GM20431 (cell line): ENCODE data around the gene PCAT6.
"Not testable (repeated sequence)": the region's sequence is repeated elsewhere in the genome, so short reads cannot be mapped to it uniquely, and the experiment has no call there.

Experiments used
- in situ Hi-C: fragments of 300-500 bp; cut with MseI, MboI; formaldehyde crosslinking; loops from one replicate; pipeline ENCODE4 v1.15.0; 2020; ENCODE audit warnings: low sequenced_read_pairs; ENCODE audit not compliant: unreplicated experiment

Gene PCAT6

GRCh38 chr1:202810615-202811295 lies at the start of gene PCAT6:
Gene PCAT6 (plus strand): TSS chr1:202810954.
- in situ Hi-C loops: no loop called here

DNA sequence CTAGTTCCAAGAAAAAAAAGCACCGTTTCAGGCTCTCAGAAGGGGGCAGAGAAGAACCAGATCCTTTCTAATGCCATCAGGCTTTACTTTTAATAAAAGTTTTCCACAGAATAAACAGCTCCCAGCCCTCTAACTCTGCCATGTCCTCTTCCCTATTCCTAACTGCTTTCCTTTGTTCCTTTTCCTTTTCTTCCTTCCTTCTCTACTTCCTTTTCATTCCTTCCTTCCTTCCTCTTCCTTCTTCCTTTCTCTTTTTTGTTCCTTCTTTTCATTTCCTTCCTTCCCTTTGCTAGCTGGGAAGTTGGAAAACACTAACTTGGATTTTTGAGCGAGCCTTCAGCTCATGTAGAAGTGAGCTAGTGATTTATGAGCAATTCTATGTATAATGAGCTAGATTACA lies 48.7 kb upstream of the PCAT6 start:
- in situ Hi-C loops: no loop called here

- in situ Hi-C loops: no loop called here
Observed at GRCh38 chr1:202765721-202766120, 45.0 kb upstream of the PCAT6 start.

DNA sequence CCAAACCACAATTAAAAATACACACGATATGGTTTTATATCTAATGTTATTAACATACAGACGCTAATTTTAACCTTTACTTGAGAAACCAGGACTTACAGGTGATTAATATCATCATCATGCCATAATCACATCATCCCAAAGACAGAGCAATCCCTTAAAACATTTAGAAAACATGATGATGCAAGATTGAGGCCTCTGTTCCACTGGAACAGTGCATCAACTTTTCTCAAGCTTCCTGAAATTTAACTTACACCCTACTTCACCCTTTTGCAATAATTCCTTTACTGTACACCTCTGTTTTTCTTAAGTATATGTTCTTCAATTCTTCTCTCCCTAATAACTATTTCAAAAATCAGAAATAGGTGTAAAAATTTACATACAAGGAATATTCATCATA lies 40.6 kb upstream of the PCAT6 start:
- in situ Hi-C loops: no loop called here

DNA sequence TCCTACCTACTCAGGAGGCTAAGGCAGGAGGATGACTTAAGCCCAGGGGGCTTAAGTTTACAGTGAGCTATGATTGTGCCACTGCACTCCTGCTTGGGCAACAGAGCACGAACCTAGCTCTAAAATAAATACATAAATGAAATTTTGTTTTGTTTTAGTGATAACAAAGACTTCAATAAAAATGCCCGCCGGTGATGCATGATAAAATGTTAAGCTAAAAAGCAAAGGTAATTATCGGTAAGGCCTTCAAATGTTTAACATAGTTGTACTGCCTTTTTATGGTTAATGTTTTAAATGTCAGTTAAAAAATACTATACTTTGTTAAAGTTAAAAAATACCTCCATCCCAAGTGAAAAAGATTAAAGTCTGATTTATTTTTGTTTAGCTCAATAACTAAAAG lies 29.6 kb upstream of the PCAT6 start:
- in situ Hi-C loops: no loop called here

GRCh38 chr1:202786804-202787203 lies 23.9 kb upstream of the PCAT6 start:
- in situ Hi-C loops: no loop called here

GRCh38 chr1:202788800-202789199 lies 22.0 kb upstream of the PCAT6 start:
- in situ Hi-C loops: no loop called here

DNA sequence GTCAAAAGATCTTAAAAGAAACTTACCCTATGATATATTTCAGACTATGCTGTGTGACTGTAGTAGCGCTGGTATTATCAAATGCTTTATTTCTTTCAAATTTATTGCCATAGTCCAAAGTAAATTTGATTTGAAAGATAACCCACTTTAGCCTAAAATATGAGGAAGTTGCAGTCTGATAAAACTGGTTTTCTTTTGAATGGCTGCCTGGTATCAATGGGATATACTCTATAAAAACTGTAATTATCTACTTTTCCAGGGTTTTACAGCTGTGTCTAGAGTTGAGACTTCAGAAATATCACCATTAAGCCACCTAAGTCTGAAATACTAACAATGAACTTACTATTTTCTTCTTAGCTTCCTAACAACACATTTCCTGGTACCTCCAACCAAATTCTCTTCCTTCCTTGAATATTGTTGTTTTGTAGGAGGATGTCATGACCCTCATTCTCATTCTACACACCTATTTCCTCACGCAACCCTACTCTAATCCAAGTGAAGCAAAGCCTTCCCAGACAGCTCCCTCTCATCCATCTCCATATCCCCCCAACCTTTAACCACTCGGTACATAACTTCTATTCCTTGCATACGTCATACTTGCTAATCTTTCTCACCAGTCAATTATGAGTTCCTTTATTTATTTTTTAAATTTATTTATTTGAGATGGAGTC lies 19.5 kb upstream of the PCAT6 start:
- in situ Hi-C loops: no loop called here

DNA sequence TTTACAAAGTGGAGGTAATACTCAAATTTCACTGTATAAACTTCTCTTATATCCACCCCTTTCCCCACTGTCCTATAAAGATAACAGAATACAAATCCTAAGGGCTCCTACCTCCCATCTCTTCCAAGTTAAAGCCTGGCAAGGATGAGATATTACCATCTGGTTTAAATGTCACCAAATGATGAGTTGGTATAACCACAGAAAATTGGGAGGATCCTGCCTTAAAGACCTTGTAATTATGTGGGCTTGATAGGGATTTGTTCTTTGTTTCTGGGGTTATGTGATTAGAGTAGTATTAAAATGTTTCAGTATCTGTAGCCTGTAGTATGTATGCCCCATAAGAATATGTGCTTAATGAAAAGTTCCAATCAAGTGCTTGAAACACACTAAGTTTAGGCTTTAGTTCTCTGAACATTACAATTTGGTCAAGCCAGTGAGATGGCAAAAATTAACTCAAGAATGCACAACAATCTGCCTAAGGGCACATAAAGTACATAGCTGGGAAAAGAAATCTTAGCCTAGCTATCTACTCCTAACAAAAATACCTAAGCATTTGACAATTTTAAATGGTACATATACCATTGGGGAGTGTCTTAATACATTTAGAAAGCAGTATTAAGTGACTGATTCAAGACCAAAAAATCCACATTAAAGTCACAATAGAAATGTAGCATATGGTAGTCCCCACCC lies 16.6 kb upstream of the PCAT6 start:
- in situ Hi-C loops: no loop called here

DNA sequence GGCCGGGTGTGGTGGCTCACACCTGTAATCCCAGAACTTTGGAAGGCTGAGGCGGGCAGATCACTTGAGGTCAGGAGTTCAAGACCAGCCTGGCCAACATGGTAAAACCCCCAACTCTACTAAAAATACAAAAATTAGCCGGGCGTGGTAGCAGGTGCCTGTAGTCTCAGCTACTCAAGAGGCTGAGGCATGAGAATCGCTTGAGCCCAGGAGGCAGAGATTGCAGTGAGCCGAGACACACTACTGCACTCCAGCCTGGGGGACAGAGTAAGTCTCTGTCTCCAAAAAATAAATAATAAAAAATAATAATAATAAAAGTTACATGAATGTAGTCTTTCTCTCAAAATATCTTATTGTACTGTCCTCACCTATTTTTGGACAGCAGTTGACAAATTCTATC lies 15.8 kb upstream of the PCAT6 start:
- in situ Hi-C loops: not testable (repeated sequence)

DNA sequence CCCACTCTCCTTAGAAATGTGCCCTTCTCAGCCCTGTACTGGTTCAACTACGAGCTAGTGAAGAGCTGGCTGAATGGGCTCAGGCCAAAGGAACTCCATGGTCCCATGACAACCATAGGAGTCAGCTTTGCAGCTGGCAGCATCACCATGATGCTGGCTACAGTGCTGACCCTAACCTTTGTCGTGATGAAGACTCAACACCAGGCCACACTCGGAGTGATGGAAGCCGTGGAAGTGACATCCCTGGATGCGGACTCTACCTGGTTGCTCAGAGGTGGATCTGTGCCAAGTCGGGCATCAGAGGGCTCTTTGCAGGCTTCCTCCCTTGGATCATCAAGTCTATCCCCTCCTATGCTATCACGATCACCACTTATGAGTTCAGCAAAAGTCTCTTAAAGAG lies 14.1 kb upstream of the PCAT6 start:
- in situ Hi-C loops: no loop called here

DNA sequence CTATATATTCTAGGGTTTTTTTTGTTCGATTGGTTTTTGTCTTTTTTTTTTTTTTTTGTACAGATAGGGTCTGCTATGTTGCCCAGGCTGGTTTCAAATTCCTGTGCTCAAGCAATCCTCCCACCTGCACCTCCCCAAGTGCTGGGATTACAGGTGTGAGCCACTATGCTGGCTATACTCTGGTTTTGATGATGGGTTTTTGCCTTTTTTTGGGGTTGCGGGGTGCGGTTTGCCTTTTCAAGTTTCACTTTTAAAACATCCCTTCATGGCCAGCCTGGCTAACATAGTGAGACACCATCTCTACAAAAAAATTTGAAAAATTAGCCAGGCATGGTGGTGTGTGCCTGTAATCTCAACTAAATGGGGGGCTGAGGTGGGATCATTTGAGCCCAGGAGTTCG lies 12.5 kb upstream of the PCAT6 start:
- in situ Hi-C loops: no loop called here

GRCh38 chr1:202798792-202799331 lies 11.9 kb upstream of the PCAT6 start:
- in situ Hi-C loops: no loop called here

GRCh38 chr1:202800742-202801141 lies 10.0 kb upstream of the PCAT6 start:
- in situ Hi-C loops: no loop called here

GRCh38 chr1:202801175-202801574 lies 9.6 kb upstream of the PCAT6 start:
- in situ Hi-C loops: no loop called here

DNA sequence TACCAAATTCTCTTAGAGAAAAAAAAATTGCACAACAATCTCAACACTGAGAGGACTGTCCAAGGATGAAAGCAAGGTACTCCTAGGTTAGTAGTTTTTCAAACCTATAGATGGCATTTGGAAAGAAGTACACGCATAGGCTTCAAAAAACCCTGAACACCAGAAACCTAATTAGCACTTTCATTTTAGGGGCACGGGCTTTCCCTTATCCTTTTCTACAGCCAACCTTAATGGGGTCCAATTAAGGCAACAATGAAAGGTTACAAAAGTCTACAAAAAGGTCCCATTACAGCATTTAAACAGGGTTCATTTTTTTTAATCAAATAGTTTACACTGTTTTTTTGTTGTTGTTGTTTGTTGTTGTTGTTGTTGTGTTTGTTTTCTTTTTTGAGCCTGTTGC lies 8.7 kb upstream of the PCAT6 start:
- in situ Hi-C loops: no loop called here

DNA sequence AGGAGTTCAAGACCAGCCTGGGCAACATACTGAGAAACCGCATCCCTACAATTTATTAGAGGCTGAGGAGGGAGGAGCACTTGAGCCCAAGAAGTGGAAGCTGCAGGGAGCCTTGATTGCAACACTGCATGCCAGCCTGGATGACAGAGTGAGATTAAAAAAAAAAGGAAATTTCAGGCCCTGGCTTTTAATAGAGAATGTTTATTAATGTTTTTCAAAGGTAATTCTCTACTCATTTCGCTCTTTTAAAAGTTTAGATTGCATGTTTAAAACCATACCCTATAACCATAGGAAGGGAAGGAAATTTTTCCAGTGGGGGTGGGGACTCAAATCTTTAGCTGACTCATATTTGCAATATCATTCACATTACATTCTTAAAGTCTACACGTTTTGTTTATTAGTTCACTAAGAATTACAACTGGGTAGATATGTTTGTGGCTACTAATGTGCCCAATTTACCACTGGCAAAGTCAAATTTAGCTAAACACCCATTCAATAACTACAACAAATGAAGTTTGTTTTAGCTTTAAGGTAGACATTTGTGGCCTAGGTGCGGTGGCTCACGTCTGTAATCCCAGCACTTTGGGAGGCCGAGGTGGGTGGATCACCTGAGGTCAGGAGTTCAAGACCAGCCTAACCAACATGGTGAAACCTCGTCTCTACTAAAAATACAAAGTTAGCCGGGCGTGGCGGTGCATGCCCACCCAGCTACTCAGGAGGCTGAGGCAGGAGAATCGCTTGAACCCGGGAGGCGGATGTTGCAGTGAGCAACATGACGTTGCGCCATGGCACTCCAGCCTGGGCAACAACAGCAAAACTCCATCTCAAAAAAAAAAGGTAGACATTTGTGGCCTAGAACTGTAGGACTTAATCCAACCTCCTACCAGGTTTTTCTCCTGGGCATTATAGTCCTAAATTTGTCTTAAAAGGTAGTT lies 7.5 kb upstream of the PCAT6 start:
- in situ Hi-C loops: no loop called here

DNA sequence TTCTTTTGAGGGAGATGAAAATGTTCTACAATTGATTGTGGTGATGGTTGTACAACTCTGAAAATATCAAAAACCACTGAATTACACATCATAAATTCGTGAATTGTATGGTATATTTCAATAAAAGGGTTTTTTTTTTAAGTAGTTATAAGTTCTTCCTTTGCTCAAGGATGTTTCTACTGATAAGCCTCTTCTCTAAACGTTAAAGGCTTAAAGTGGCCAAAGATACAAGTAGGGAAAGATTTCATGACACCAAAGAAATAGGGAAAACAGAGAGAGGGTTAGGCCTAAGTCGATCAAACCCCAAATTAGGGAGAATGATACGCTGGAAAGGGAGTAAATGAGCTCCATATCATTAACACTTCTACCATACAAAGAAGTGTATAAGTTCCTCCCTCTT lies 6.6 kb upstream of the PCAT6 start:
- in situ Hi-C loops: no loop called here

GRCh38 chr1:202805886-202806844 lies 4.6 kb upstream of the PCAT6 start:
- in situ Hi-C loops: no loop called here
